Activated naive CD8-positive, alpha-beta T cell treated with anti-CD3 and anti-CD28 coated beads, Interleukin-2, amount 50 U/mL, for 16 hours (primary cell): ENCODE measurements around the gene MRPS23.

Experiments used
- DNase-seq: peaks from one replicate; pipeline ENCODE4 v3.0.0-alpha.2; 2020; ENCODE audit warnings: low read depth, low spot score

The MRPS23 gene

DNA sequence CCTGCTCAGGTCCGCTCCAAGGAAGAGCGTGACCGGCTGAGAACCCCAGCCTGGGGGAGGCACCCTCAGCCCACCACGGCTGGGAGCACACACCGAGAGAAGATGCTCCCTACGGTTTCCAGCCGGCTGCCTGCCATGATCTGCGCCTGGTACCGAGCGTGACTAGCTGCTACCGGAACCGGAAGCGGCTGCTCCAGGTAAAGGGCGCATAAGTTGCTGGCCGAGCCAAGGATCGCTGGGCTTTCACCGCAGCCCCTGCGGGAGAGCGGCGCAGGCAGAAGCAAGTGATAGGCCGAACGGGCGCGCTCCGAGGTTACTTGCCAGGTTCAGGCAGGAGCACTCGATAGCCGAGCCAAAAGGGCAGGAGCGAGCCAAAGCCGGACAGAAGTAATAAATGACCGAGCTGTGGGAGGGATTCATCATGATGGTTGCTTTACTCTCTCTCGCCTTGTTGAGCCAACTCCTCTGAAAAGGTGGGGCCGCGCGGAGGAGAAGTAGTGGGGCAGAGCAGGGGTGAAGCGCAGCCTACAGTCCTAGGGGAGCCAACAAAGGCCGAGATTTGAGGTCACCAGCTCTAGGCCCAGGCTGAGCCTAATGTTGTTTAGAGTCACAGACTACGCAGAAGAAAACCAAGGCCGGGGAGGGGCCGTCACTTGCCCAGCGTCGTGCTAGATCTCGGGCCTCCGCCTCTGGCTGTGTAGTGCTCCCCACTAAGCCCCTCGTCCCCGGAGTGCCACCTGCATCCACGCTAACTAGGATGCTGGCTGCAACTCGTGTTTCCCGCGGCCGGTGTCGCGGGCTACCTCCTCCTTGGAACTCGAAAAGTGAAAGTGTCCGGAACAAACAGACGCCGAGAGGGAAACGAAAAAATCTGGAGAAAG lies at the start of gene MRPS23:
MRPS23 (minus strand) TSS at position 171 of the 881 bp plus-strand sequence; CDS start at position 137, 34 bp downstream.
- DNase-seq, result peak; percentile 92

DNA sequence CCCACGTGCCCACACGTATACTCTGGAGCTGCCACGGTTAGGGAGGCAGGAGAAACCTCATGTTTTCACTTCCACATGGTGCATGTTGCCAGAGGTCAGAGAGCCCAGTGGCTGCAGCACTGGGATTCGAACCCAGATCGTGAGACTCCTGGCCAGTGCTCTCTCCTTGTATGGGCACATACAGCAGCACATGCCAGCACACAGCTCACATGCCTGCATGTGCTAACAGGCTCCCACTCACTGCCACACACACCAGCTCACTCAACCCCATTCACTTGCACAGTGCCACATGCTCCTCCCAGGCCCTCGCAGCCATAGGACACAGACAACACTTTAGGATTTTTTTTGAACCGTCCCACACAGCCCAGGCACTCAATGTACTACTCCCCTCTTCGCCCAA lies 49.5 kb upstream of the MRPS23 start:
- DNase-seq, result no peak

DNA sequence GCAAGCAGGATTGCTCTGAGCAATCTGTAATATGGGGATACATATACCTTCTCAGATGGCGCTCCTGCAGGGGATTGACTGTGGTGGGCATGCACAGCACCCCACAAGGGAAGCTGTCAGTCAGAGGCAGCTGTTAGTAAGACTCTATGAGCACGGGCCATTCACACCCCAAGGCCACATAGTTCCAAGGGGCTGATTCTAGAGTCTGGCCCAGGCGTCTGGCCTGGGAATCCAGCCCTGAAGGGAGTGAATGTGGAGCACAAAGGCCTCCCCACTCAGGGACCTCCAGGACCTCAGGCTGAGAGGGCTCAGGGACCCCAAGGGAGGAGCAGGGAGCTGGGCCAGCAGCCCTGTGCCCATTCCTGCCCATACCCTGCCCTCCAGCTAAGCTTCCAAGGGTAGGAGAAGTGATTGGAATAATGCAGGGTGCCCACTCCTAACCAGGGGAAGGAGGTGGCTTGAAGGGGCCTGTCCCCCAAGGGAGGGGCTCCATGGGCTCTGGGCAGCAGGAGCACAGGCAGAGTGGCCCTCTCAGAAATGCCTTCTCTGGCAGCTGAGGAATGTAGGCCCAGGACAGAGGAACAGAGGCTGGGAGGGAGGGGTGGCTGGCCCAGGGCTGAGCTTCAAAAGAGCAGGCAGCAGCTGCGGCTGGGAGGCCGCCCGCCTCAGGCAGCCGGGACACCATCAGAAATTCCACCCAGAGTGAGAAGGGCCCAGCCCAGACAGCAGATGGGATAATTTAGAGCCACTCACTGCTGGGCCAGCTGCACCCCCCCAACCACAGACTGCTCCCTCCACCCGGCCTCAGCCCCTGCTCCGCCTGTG lies 48.9 kb upstream of the MRPS23 start:
- no peak for DNase-seq

DNA sequence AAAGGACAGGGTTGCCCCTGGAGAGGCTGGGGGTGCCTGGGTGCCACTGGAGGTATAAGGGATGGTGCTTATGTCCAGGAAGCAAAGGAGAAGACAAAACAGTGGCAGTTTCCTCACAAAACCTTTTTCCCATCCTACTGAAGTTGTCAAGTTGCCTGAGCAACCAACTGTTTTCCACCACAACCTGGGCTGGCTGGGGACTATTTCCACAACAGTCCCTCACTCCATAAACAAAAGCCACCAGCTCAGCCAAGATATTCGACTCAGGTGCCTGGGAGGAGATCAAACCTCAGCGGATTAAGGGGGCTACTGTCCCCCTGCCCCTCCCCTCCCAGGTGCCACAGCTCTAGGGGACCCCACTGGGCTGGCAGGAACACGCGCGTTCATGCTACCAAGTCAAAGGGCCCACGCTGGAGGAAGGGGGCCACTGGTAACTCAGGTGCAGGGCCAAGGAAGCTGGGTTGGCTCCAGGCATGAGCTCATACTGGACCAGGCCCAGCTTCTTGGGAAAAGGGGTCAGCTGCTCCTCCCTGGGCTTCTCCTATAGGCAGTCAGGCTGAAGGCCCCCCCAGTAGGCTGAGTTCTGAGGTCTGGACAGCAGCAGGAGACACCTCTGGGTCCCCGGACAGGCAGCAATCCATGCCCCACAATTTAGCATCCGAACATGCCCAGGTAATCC lies 45.7 kb upstream of the MRPS23 start:
- DNase-seq, result no peak

DNA sequence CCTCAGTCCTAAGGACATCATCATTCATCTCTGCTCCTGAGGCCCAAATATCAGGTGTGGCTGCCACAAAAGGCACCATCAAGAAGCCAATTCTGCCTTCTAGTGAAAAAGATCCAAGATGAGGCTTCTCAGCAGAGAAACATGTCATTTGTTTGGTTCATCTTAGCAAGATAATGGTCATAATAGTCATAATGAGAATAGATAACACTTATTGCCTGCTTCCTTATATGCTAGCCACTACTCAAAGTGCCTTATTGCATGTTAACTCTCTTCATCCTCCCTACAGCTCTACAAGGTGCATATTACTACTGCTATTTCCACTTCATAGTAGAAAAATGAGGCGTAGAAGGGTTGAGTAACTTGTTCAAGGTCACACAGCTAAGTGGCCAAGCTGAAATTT lies 45.0 kb upstream of the MRPS23 start:
- no peak for DNase-seq

DNA sequence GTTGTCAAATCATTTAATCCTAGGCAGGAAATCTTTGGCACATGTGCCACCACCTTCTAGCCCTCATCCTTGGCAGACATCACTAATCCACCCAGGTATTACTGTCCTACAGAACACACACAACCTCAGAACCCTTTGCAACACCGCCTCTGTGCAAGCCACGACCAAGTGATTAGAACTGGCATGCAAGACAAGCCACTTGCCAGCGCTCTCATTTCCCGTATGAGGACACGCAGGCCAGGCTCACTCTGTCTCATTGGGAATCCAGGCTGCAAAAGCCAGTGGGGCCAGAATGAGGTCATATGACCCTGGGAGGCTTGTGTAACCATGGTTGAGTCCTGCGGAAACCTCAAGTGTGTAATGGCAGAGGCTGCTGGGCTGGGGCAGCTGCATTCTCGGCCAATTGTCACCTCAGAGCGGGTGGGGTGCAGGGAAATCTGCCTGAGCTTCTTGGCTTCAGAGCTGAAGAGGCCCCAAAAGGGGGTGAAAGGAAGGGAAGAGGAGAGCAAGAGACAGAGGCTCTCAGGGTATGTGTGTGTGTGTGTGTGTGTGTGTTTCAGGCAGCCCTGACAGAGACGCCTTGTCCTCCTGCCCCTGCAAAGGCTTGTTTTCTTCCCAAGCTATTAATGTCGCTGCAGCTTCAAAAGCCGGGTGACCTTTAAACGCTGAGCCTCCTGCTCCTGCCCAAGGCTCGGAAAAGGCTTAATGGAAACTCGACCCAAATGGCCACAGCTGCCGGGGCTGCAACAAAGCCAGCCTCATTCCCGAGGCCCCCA lies 43.2 kb upstream of the MRPS23 start:
- no peak for DNase-seq

DNA sequence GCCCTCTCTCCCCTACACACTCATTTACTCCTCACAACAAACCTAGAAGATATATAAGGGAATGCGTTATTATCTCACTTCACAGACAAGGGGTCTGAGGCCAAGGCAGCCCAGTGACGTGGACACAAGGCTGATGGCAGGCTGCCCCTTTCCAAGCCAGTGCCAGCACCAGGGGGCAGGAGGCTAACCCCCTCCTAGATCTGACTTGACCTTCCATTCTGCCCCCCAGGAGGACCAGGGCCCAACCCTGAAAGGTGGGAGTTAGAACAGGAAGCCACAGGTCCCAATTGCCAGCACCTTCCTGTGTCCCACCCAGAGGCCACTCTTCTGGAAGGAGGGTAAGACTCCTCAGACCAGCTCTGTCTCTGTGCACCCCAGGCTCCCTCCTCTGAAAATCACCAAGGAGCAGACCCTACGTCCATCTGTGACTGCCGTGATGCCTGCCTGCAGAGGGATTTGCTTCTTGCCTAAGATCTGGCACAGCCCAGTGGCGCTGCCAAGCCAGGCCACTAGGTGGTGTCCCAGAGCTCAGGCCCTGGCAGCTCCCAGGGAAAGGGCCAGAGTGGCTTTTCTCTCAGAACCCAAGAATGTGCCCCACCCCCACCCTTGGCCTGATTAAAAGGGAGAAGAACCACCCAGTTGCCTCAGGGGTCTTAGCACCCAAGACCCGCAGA lies 42.4 kb upstream of the MRPS23 start:
- peak; percentile 50 for DNase-seq

DNA sequence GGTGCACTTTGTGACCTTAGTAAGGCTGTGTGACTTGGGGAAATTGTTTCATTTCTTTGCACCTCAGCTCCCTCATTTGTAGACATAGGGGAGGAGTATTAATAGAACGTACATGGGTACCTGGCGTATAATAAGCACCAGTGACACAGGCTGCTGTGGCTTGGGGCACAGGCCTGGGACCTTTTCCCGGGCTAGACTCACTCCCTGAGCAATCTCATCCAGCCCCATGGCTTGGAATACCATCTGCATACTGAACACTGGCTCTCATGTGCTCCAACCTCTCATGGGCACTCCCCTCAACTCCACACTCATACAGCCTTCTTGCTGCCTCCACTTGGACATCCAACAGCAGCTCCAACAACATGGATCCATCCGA lies 41.0 kb upstream of the MRPS23 start:
- no peak for DNase-seq

DNA sequence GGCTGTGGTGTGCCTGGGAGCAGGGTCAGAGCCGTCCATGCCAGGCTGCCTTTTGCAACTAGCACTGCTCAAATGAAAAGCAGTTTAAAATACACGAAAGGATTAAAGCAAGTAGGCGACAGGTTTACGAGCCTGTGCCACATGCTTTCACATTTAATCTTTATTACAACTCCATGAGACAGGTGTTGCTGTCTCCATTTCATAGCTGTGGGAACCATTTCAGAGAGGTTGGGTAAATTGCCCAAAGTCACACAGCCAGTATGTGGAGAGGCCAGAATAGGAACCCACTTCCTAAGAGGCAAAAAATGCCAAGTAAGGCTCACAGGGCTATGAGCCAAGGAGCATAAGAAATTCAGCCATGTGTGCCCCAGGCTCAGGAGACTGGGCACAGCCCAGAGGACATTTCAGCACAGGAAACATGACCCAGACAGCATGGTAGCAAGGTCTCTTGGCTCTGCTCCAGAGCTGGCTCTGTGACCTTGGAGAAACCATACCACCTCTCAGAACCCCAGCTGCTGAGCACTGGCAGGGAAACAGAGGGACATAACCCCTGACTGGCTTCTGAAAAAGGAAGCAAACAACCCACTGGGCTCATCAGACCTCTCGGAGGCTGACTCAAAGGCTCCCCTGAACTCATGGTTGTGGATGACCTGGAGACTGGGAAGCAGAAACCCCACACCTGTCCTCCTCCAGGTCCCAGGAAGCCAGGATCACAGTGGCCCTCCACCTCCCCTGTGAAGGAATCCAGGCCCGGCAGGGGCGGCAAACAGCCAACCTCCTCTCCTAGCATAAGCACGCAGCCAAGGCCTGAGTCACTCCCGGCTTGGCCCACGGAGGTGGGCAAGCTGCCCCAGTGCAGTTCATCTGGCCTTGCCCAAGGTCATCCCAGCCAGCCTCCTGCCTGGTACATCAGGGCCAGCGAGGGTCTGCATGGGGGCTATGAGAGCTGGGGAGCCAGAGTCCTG lies 40.3 kb upstream of the MRPS23 start:
- no peak for DNase-seq

DNA sequence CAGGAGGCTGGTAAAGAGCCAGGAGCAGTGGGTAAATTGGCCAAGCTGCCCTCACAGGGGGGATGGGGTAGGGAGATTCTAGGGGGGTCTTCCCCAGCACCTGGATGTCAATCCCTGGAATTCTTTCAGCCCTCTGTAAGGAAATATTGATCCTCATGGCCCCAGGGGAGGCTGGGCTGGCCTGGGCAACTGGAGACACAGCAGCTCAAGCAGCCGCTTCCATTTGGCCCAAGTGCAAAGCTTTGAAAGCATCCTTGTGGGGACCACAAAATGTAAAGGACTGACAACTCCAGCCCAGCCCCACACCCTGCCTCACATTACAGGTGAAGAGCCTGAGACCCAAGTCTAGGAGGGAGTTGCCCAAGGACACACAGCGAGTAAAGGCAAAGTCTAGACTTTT lies 39.4 kb upstream of the MRPS23 start:
- DNase-seq, result no peak

DNA sequence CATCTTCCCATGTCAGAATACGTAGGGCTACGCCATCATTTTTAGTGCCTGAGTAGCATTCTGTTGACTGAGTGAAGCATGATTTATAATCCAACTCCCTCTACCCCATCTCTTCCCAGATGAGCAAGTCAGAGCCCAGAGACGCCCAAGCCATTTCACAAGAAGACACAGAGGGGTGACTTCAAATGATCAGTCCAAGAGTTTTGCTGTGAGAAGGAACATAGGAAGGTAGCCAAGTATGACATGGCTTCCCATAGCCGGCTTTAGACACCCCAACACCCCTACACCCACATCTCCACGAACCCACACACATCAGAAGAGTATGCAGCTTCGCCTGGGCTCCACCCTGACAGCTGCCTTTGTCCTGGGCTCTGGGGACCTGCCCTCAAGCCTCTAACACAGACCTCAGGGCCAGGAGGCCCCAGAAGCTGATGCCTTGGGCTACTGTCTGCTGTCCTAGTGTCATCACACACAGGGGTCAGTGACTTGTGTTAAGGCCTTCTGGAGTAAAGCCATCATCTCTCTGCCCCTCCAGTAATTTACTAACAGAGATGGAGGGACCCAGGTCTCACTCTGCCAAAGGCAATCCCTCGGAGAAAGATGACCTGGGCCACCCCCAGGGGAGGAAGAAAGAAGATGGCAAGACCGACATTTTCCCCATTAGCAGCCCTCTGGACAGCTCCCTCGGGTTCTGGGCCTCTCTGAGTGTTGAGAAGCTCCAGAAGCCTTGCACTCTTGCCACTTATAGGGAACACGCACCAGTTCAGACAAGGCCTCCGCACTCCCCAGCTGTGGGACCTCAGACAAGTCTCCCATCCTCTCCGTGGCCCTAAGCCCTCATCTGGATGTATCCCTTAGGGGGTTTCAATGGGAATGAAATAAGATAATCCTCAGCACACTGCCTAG lies 38.7 kb upstream of the MRPS23 start:
- no peak for DNase-seq

DNA sequence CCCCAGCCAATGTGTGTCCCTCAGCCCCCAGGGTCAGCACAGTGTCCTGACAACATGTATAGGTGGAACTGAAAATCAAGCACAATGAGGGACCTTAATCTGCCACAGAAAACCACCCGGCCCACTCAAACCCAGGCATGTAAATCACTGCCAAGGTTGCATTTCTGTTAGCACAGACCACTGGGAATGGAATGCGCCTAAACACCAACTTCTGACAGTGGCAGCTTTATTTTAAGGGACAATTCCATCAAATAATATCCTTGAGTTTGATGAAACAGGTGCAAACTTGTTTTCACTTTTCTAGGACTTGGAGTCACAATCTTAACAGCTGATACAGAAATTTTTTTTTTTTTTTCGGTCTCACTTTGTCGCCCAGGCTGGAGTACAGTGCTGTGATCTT lies 37.3 kb upstream of the MRPS23 start:
- no peak for DNase-seq

DNA sequence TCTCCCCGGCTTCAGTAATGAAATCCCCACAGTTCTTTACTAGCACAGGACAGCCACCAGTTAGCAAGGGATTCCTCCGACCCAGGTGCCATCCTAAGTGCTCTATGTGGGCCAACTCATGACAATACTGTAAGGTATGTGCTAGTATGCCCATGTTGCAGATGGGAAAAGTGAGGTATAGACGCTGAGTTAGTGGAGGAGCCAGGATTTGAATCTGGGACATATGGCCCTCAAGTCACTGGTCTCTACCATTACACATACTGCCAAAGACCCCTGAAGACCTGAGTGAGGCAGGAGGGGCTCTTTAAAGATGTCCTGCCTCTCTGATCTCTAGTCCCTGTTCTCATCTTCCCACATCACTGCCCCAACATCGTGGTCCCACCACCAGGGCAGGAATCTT lies 36.2 kb upstream of the MRPS23 start:
- no peak for DNase-seq

DNA sequence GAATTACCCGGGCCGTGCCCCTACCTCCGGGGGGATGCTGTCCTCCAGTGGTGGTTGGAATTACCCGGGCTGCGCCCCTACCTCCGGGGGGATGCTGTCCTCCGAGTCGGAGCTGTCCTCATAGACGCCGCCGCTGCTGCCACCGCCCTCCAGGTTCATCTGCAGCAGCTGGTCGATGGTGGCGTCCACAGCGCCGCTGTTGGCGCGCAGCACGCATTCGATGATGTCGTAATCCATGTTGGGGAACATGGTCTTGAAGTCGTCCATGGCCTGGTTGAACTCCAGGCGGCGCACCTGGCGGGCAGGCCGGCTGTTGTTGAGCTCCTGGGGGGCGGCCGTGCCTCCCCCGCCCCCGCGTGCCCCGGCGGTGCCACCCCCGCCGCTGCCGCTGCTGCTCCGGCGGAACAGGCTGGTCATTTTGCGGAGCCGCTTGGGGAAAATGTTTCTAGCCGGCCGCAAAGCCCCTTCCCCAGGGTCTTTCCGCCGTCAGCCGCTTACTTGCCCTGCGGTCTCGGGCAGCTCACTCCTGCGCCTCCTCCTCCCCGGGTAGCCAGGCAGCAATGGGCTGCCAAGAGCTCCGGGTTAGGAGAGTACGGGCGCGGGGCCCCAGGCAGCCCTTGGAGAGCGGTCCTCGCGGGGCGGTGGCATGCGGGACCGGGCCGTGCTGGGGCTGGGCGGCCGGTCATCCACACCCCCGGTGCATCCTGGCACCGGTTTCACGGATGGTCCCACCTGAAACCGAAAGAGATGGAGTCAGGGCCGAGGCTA lies 35.5 kb upstream of the MRPS23 start:
- no peak for DNase-seq

DNA sequence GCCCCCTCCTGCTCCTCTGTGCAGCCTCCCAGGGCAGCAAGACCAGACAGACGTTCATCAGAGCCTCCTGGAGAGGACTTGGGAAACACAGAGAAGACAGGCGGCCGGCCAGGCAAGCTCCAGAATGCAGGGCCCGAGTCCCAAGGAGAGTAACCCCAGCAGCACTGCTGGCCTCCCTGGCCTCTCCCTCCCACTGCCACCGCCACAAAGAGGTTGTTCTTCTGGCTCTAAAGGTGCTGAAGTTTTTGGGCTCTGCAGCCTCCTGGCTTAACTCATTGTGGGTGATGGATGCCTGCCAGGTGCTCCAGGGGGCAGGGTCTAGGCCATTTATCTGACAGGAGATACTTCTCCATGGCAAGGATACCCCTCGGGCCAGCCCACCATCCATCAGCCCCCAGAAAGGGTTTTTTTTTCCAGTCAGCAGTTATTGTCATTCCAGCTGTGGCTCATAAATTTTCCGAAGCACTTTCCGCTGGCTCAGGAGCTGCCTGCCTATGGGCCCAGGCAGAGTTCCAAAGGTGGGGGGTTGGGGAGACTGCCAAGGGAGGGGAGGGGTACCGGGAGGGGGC lies 32.0 kb upstream of the MRPS23 start:
- no peak for DNase-seq

DNA sequence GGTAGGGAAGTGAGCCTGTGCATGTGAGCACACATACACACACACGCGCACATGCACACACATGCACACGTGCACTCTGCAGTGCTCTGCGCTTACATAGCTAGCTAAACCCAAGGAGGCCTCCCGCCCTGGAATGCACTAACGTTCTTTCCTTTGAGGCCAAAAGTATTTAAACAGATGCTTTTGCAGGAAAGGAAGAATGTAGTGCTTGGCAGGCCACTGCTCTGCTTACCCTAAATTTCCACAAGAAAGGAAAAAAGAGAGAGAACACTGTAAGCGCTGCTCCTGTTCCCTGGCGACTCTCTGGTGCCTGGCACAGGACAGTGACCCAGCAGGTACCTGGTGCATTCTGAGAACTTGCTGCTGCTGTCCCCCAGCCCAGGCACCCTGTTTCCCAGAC lies 31.3 kb upstream of the MRPS23 start:
- no peak for DNase-seq

DNA sequence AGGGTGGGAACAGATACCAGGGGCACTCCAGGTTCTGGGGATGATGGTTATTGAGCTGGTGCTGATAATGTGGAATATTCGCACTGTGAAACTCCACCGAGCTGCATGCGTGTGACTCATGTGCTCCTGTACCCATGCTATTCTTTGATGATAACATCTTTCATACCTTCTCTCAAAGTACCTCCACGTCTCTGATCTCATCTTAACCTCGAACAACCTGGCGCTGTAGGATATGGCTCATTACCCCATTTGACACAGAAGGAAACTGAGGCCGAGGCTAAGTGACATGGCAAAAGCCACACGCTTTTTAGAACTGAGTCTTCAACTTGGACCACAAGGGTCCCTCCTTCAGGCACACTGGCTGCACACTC lies 30.2 kb upstream of the MRPS23 start:
- no peak for DNase-seq
